Ureter (tissue), 1 donor: ENCODE results near the gene CDT1. TPM values are rescaled to one million over a fixed set of nuclear protein-coding genes. Genes with fewer than 3 reads are reported as not detected.
"Not testable (repeated sequence)": the region's sequence is repeated elsewhere in the genome, so short reads cannot be mapped to it uniquely, and the experiment has no call there.

ENCODE experiments used
- DNase-seq: peaks from one replicate; pipeline ENCODE4 v3.0.0-alpha.2; 2020; ENCODE audit warnings: low spot score
- total RNA-seq: library from RNA; stranded (reverse); gene quantifications from one replicate; pipeline ENCODE4 v1.2.4, GENCODE V29; 2023
- donor health status: DM: yes; HTN: yes; CAD: no.

Gene CDT1
- total RNA-seq, 1 donor from 2014 or later: 2.1 TPM

DNA sequence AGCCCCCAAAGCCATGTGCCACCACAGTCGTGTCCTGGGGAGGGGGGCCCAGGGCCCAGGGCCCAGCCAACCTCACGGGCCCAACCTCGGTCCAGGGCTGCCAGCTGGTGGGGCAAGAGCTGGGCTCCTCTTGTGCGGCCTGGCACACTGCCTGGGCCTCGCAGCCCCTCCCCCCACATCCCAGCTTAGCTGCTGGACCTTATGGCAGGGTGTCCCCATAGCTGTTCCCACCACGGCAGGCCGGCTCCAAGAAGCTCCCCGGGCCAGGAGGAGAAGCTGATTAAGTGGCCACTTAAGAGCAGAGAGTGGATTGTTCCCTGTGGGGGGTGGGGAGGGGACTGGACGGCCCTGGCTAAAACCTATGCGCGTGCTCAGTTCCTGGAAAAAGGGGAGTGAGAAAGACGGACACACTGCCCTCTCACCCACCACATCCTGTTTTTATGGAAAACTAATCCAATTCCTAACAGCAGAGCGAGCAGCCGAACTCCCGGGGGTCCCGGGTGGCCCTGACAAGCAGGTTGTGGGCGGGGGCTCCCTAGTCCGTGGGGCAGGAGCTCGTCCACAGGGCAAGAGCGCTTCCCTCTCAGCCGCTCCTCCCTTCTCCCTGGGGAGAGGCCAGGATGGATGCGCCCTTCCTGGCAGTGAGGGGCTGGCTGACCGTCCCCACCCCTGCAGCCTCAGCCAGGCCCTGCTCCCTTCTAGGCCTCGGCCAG is 35.4 kb upstream of the CDT1 start:
- DNase-seq: no peak

DNA sequence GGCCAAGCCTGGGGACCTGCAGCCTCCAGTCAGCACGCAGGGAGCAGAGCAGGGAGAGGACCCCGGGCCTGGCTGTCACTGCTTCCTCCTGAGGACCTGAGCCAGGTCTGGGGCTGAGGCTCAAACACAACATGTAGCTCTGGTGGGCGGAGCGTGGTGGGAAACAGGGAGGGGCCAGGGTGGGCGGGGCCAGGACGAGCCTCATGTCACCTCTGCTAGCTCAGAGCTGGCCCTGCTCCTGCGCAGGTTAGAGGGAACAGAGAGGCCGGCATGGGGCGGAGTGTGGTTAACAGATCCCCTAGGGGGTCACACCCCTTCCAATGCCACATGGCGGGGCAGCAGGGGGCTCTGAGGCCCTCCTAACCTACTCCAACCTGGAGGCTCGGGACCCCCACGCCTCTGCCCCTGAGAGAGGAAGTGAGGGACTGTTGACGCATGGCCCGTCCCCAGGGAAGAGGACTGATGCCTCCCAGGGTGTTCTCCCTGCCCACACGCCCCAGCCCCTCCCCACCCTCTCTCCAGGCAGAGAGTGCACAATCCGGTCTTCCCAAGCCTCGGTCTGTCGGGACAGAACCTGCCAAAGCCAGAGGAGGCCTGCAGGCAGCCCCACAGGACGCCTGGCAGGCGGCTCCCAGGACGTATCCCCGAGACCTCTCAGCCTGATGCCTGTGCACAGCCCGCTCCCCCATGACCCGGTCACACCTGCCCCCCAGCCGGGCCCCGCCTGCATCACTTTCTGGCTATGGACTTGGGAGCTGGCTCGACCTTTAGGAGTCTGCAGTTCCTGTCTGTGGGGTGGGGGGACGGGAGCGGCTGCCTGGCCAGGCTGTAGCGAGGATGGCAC is 33.8 kb upstream of the CDT1 start:
- DNase-seq: peak; percentile 67

DNA sequence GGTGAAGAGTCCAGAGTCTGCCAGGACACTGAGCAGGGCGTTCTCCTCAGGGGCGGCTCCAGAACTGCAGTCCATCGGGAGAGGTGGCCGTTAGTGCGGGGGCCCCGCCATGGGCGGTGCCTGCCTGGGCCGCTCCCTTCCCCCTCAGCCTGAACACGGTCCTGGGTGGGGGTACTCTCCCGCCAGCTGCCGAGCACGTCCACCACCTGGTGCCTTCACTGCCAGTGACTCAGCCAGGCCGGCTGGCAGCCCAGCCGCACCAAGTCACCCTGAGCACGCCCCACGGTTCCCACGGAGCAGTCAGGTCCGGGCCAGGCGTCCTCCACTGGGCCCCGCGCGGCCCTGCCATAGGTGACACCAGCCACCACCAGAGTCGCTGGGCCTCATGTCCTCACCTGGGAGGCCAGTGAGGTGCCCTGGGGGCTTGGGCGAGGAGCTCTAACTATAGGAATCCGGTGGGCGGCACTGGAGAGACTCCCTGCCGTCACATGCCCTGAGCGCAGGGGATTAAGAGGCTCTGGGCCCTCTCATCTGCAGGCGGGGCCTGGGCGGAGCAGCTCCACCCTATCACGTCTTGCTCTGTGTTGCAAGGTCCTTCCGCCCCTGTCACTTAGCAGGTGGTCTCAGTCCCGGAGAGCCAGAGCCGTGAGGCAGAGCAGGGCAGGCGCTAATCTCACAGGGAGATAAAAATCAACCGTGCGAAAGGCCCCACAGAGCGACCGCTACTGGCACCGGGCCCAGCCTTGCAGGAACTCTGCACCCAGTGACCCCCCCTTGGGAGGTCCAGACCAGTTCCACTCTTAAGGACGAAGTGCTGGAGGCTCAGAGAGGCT is 32.9 kb upstream of the CDT1 start:
- peak; percentile 86 for DNase-seq

DNA sequence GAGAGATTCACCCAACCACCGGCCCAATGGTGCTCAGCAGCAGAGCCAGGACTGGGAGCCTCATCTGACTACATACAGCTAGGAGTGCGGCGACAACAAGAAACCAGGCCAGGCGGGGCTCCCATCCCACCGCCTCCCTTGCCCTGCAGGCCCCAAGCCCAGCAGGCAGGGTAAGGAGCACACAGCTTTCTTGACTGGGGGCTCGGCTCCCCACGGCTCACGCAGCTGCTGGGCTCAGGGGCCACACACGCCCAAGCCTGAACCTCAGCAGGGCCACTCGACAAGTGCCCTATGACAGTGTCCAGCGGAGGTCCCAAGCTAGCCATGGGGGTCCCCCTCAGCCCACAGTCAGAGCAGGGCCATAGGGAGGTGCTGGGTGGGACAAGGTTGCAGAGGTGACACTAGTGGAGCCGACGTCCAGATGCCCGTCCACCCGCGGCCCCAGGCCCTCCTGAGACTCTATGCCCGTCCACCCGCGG is 32.3 kb upstream of the CDT1 start:
- DNase-seq: no peak

DNA sequence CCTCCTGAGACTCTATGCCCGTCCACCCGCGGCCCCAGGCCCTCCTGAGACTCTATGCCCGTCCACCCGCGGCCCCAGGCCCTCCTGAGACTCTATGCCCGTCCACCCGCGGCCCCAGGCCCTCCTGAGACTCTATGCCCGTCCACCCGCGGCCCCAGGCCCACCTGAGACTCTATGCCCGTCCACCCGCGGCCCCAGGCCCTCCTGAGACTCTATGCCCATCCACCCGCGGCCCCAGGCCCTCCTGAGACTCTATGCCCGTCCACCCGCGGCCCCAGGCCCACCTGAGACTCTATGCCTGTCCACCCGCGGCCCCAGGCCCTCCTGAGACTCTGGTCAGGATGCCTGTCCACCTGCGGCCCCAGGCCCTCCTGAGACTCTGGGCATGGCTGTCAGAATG is 31.8 kb upstream of the CDT1 start:
- DNase-seq: not testable (repeated sequence)

DNA sequence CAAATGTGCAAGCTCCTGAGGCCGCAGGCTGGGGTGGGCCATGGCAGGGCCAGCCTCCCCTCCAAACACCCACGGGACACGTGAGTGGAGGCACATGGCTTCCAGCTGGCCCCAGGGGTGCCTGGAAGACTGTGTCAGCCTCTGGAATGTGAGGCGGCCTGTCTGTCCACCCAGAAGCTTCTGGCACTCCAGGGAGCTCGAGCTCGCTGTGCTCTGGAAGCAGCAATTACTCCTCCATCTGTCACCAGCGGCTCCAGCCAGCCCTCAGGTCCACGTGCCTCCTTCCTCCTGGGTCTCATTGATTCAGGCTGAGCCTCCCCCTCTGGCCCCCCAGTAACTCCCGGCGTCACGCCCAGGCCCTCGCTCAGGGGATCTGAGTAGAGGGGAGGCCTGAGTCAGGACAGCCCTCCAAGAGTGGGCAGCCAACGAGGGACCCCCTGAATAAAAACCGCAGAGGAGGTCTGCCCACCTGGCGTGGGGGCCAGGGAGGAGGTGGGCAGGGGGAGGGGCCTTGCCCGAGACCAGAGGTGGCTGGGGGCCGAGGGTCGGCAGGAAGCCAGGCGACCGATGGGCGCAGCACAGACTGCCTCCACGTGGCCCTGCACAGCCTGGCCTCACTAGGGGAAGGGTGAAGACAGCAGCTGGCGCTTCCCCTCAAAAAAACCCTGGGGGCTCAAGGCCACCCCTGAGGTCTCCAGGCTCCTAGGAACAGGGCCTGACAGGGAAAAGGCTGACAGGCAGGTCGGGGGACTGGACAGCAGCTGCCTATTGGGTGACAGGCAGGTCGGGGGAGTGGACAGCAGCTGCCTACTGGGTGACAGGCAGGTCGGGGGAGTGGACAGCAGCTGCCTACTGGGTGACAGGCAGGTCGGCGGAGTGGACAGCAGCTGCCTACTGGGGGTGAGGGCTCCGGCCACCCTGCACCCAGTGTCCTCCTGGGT is 30.4 kb upstream of the CDT1 start:
- peak; percentile 81 for DNase-seq

DNA sequence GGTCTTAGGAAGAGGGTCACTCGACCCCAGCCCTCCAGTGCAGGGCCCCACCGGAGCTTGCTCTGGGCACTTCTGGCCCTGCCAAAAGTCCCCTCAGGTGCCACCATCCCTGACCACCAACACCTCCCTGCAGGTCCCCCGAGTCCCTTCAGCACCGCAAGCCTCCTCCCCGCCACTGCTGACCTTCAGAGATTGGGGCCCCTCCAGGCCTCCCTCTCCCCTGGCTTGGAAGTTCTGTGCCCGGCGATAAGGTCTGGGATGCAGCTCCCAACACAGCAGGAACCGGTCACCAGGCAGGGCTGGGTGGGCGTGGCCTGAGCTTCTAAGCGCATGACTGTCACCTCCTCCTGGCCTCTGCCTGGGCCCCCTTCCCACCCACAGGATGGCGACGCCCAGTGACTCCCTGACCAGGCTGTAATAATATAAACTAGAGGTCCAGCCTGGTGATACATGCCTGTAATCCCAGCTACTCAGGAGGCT is 29.7 kb upstream of the CDT1 start:
- DNase-seq: peak; percentile 83

DNA sequence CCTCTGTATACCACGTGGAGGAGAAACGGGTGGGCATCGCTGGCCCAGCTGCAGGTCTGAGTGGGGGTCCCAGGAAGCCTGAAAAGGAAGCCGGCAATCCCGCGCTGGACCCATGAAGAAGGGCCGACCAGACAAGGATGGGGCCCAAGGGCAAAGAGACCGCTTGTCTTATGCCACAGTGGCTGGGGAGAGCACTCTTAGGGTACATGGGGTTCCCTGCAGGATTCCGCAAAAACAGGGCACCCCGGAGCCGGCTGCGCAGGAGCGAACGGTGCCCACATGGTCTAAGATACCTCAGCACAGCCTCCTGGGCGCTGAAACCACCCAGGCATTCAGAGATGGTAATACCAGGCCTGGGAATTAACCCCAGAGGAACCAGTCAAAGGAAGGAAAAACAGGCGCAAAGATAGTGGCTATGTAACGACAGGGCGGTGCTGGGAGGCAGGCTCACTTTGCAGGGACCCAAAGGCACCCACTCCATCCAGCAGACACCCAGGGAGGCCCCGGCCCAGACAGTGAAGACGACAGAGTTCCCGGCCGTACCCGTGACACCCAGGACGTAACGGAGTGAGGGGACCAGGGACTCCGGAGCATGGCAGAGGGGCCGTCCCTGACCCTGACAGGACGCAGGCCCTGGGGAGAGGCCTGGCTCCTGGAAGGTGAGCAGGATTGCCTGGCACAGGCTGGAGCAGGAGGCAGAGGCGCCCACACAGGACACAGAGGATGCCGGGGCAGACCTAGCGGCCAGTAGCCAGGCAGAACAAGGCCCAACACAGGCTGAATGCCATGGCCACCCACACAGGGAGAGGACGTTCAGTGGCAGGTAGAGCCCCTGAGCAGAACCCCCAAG is 28.8 kb upstream of the CDT1 start:
- no peak for DNase-seq

DNA sequence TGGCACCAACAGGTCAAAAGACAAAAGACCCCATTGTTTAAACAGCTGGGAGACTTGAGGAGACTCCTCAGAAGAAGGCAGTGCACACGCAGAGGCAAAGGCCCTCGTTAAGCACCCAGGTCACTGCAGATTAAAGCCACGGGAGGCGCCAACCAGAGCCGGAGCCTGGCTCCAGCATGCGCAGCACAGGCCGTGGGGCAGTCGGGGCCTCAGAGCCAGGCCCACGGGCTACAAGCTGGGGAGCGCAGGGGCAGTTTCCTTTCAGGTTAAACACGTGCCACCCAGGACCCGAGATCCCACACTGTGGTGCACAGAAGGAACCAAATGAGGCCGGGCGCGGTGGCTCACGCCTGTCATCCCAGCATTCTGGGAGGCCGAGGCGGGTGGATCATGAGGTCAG is 27.8 kb upstream of the CDT1 start:
- DNase-seq: no peak

DNA sequence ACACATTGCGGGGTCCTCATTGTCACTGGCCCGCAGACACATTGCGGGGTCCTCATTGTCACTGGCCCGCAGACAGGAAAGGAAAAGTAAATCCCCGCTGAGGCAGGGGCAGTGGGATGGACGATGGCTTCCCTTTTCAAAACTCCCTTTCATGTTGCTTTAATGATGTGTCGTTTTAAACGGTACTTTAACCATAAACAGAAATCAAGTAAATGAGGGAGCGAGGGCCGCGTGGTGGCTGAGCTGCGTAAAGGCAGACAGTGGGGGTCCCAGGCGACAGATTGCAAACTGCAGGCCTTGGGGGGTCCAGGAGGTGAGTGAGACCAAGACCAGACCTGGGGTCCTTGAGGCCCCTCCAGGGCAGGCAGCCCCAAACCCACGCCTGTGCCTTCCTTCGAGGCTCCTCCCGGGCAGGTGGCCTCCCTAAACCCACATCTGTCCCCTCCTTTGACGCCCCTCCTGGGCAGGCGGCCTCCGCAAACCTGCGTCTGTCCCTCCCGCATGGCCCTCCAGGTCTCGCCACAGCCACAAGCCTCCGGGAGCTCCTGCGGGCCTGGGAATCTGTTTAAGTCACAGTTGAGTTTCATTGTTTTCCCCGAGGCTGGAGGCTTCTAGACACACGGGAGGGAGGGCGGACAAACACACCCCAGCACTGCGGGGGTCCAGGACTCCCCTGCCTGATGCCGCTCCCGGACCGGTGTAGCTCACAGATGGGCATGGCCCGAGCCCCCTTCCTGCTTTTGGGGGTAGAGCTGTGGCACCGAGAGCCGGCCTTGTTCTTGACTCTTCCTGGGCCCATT is 25.9 kb upstream of the CDT1 start:
- DNase-seq: no peak

DNA sequence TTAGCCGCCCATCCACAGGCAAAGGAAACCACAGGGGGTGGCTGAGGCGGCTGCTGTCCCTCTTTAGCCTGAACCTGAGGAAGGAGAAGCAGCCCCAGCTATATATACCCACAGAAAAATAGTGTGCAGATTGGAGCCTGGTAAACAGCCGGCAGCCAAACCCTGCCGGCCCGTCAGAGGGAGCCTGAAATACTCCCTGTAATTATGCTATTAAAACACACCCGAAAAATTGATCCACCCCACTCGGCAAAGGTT is 25.4 kb upstream of the CDT1 start:
- no peak for DNase-seq

DNA sequence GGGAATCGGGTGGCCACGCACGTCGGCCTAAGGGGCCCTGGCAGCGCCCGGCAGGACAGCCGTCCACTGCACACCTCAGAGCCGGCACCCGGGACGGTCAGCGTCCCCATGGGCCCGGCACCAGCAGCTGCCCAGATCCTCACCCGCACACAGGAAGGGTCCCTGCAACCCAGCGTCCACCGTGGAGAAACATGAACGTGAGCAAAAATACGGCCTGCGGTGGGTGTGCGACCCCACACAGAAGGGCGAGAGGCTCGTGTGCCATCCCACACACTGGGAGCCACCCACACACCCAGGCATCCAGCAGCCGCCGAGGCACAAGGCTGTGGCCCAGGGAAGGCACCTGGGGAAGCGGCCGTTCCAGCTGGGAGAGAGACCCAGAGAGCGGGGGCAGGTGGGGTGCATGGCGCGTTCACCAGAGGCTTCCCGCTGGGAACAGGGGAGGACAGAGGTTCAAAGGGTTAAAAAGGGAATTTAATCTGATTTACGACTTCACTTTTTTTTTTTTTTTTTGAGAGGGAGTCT is 25.0 kb upstream of the CDT1 start:
- DNase-seq: no peak

DNA sequence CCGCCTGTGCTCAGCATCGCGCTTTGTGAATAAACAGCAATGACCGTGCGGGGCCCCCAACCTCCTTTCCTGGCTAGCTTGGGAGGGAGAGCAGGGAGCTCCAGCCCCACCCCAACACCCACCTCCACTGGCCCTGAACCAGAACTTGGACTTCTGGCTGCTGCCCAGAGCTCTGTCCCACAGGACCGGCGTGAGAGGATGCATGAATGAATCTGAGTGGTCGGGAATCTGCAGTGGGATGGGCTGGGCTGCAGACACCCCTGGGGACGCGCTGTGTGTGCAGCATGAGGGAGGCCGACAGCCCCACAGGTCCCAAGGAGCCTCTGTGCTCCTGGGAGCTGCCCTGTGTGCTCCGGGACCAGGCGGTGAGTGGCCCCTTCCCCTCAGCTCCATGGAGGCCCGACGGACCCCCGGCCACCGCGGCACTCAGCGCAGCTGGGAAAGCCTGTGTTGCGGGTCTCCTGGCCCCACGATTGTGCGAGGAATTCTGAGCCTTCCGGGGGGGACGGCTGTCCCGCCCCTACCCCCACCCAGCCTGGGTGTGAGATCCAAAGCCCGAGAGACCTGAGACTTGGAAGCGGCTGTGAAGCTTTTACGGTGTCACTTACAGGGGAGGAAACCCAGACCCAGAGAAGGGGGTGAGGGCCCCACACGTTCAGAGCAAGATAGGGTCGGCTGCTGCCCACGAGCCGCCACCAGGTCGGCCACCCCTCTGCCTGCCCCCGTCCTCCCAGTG is 24.0 kb upstream of the CDT1 start:
- no peak for DNase-seq

DNA sequence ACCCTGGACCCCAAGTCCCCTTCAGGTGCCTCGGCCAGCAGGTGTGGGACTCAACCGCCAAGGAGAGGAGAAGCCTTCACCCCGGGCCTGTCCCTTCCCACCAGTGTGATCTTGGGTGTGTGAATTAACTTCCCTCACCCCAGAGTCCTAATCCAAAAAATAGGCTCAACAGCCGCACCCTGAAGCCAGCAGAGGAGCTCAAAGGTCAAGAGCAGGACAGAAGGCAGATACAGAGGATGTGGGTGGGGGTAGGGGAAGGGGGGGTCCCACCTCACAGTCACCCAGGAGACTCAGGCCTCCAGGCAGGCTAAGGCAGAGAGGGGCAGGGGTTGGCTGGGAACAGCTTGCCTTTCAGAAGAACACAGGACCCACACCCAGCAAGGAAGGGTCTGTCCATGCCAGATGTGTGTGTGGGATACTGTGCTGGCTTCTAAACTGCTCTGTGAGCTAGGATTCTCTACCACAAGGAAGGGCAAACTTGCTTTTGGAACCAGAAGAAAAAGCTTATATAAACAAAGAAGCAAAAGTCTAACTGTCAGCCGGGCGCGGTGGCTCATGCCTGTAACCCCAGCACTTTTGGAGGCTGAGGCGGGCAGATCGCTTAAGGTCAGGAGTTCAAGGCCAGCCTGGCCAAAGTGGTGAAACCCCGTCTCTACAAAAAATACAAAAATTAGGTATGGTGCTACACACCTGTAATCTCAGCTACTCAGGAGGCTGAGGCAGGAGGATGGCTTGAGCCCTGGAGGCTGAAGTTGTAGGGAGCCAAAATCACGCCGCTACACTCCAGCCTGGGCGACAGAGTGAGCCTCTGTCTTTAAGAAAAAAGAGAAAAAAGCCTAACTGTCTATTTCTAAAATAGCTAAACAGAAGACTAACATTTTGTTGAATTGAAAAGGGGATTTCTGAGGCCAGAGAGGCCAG is 23.2 kb upstream of the CDT1 start:
- DNase-seq: no peak

DNA sequence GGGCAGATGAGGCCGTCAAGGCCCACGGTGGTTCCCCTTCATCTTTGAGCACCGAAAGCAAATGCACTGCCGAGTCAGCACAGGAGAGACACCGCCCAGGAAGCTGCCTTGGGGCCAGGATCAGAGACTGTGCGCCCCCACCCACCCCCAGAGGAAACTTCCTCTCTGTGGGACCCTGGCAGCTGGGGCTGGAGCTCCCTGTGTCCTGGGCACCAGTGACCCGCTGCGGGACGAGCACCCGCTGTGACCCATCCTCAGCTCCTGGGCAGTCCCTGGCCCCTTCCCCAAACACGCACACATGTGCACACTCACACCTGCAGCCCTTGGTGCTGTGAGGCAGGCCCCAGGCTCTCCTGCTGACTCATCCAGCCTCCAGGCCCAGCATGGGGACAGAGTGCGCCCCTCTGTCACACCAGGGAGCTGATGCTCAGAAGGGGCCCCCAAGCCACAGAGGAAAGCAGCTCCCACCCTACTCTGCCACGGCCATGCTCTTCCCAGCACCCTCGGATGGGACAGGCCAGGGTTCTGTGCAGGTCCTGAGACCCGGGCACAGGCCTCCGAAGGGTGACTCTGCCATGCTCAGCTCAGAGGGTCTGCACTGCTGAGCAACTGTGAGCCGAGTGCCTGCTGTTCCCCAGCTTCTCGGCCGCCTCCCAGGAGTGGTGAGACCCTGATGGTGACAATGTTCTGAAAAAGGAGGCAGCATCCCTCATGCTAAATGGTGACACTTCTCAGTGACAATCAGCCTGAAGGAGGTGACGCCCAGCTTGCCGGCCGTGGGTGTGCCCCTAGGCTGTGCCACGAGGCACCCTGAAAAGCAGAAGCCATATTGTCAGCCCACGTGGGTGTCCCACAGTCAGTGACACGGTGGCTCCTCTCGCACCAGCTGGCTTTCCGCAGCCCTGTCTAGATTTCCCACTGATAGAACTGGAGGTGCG is 22.2 kb upstream of the CDT1 start:
- DNase-seq: no peak
